Activated B cell treated with CpG ODN at 0.5 μM for 24 hours (primary cell): ENCODE measurements around the gene KCNJ11. TPM values are rescaled to one million over a fixed set of nuclear protein-coding genes. Genes with fewer than 3 reads are reported as not detected.
A peak's percentile ranks its signal among the peaks of the same experiment; 100 is the strongest.

Experiments used
- ATAC-seq: fragments of 200-7000 bp; cut with Tn5 transposase; one replicate; pipeline ENCODE4 v1.10.0; 2021; ENCODE audit warnings: low read depth, mild to moderate bottlenecking, moderate library complexity
- CTCF ChIA-PET: fragments of 350-600 bp; sonication (Branson Sonifier 250); formaldehyde crosslinking; loops from one replicate; lab custom pipeline; 2021; ENCODE audit warnings: antibody characterized with exemption; lab: Charles Lee
- POLR2A ChIA-PET: fragments of 350-600 bp; sonication (Branson Sonifier 250); formaldehyde crosslinking; loops from one replicate; lab custom pipeline; 2021; ENCODE audit warnings: antibody characterized with exemption; lab: Charles Lee
- DNase-seq: peaks from one replicate; pipeline ENCODE4 v3.0.0; 2022
- H3K27ac Mint-ChIP-seq: one replicate; pipeline ENCODE4 v1.8.0; 2020; ENCODE audit warnings: mixed read lengths
- H3K27me3 Mint-ChIP-seq: one replicate; pipeline ENCODE4 v1.8.0; 2021; ENCODE audit warnings: mixed read lengths
- H3K36me3 Mint-ChIP-seq: one replicate; pipeline ENCODE4 v1.8.0; 2021; ENCODE audit warnings: low read depth, mixed read lengths
- H3K4me1 Mint-ChIP-seq: one replicate; pipeline ENCODE4 v1.8.0; 2021; ENCODE audit warnings: mixed read lengths
- H3K4me3 Mint-ChIP-seq: one replicate; pipeline ENCODE4 v1.8.0; 2020; ENCODE audit warnings: mild to moderate bottlenecking, mixed read lengths
- H3K9me3 Mint-ChIP-seq: one replicate; pipeline ENCODE4 v1.8.0; 2020; ENCODE audit warnings: mixed read lengths
- CTCF ChIP-seq: fragments of 200-600 bp; IDR thresholded peaks from one replicate; pipeline ENCODE4 v1.8.0; 2022; ENCODE audit warnings: antibody characterized with exemption, mild to moderate bottlenecking
- intact Hi-C: fragments of 100-400 bp; cut with micrococcal nuclease; formaldehyde crosslinking; loops from one replicate; pipeline ENCODE4 v1.15.1; 2024
- total RNA-seq: library from RNA; stranded (reverse); gene quantifications from 2 replicates; pipeline ENCODE4 v1.2.3, GENCODE V29; 2022

KCNJ11 gene
- total RNA-seq: 0.54 and 1.2 TPM in 2 replicates

DNA sequence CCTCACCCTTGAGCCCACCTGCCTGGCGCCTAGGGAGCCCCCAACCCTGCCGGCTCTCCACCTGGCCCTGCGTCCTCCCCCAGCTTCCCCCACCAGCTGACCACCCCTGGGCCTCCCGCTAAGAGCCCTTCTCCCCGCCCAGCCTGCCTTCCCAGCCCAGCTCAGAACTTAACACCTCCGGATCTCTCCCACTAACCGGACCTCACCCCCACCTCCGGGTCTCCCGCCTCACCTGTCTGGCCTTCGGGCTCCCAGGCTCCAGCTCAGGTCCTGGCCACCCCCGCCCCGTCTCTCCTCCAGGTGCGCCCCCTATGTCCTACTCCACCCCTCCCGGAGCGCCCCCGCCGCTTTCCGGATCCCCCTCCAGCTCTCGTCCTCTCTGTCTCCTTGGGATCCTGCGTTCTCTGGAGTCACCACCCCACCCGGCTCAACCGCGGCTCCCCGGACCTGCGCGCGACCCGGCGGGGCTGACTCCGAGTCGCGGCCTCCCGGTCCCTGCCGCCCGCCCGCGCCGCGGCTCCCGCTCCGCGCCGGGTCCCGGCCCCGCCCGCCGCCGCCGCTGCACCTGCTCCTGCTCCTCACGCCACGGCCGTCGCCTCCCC lies at the start of gene KCNJ11:
TSS of gene KCNJ11 (minus strand) at position 51 of the 602 bp plus-strand sequence. CDS start 568 bp downstream, outside the sequence.
- Mint-ChIP-seq H3K9me3 (no peaks in the 10 kb centered on the region), H3K4me3 (peak within 1 kb of the TSS; percentile 84), H3K4me1 (peaks cover 18% of the 10 kb centered on the region), H3K27ac (peak within 1 kb of the TSS; percentile 59), H3K27me3 (no peaks in the 10 kb centered on the region), H3K36me3 (no peaks in the 10 kb centered on the region)
- intact Hi-C loops: loop anchor here (1.0 to 10.0 kb wide), 8 partner anchors 34 to 604 kb away; partner anchors contain the start of genes KCNC1, NUCB2, PIK3C2A and RPS13
- ChIA-PET CTCF (interaction anchor here (0.8 to 1.1 kb wide), 3 partner anchors 9 to 140 kb away, joined by 3 to 5 read pairs (median 3); no protein-coding TSS in a partner anchor), POLR2A (interaction anchor here (0.5 kb wide), 2 partner anchors 36 to 110 kb away, joined by 3 to 4 read pairs; no protein-coding TSS in a partner anchor)
- ATAC-seq (peak; percentile 47), DNase-seq (no peak)
- TF ChIP-seq CTCF: no peak

- ChIA-PET CTCF (no interaction called here), POLR2A (no interaction called here)
- Mint-ChIP-seq H3K4me3 (no peak overlapping the region), H3K9me3 (peaks cover 6% of the 10 kb centered on the region), H3K27me3 (peaks cover 8% of the 10 kb centered on the region), H3K4me1 (no peaks in the 10 kb centered on the region), H3K36me3 (no peaks in the 10 kb centered on the region), H3K27ac (no peak overlapping the region)
- no peak for TF ChIP-seq CTCF
- no peak for DNase-seq
- intact Hi-C loops: no loop called here
- ATAC-seq: no peak
Measured at GRCh38 chr11:17437366-17437765, 48.9 kb upstream of the KCNJ11 start.

DNA sequence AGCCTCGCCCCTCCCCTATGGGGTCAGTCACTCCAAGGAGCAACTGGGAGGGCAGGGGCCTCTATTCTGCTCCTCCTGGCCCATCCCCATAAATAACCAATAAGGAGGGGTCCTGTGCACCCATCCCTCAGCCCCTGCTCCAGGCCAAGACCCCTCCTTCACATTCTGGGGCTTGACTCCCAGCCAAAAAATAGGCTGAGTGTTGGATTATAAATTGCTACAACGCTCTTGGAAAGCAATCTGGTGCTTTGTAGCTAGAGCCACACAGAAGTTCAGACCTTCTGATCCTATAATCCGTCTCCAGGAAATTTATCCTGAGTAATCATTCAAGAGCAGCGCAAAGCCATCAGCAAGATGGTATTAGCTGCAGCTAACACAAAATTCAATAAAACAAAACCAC lies 45.6 kb upstream of the KCNJ11 start:
- Mint-ChIP-seq H3K9me3 (no peaks in the 10 kb centered on the region), H3K4me3 (no peak overlapping the region), H3K4me1 (no peaks in the 10 kb centered on the region), H3K36me3 (no peaks in the 10 kb centered on the region), H3K27me3 (peaks cover 7% of the 10 kb centered on the region), H3K27ac (no peak overlapping the region)
- POLR2A ChIA-PET: no interaction called here
- no peak for ATAC-seq
- intact Hi-C loops: no loop called here
- no peak for DNase-seq
- no peak for TF ChIP-seq CTCF
- CTCF ChIA-PET: no interaction called here

GRCh38 chr11:17432002-17432401 lies 43.5 kb upstream of the KCNJ11 start:
- ChIA-PET POLR2A (no interaction called here), CTCF (no interaction called here)
- TF ChIP-seq CTCF: no peak
- ATAC-seq (no peak), DNase-seq (no peak)
- intact Hi-C loops: no loop called here
- H3K9me3 Mint-ChIP-seq: no peaks in the 10 kb centered on the region
- H3K4me3 Mint-ChIP-seq: no peak overlapping the region
- H3K27ac Mint-ChIP-seq: no peak overlapping the region
- H3K36me3 Mint-ChIP-seq: no peaks in the 10 kb centered on the region
- no peaks in the 10 kb centered on the region for H3K4me1 Mint-ChIP-seq
- peaks cover 10% of the 10 kb centered on the region for H3K27me3 Mint-ChIP-seq

DNA sequence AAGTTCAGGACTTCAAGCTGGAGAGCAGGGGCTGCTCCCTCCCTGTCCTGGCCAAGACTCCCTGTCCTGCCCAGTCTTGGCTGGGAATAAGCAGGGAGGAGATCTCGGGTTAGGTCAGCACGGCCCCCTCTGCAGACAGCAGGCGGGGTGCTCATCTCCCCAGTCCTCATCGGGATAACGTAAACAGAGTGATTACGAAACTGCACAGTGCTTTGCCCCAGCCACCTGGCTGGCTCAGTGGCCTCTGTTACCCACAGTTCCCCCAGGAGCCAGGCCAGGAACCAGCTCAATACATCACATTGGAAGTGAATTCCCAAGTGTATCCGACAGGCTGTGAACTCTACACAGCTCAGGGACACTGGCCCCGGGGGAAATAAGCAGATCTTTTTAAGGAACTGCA lies 42.7 kb upstream of the KCNJ11 start:
- no peak overlapping the region for H3K27ac Mint-ChIP-seq
- H3K27me3 Mint-ChIP-seq: peaks cover 10% of the 10 kb centered on the region
- H3K4me3 Mint-ChIP-seq: no peak overlapping the region
- no peaks in the 10 kb centered on the region for H3K36me3 Mint-ChIP-seq
- no peaks in the 10 kb centered on the region for H3K9me3 Mint-ChIP-seq
- no peak for TF ChIP-seq CTCF
- CTCF ChIA-PET: no interaction called here
- POLR2A ChIA-PET: no interaction called here
- intact Hi-C loops: no loop called here
- H3K4me1 Mint-ChIP-seq: no peaks in the 10 kb centered on the region
- no peak for DNase-seq
- no peak for ATAC-seq
